ENCODE data around the gene HUS1.

DNA sequence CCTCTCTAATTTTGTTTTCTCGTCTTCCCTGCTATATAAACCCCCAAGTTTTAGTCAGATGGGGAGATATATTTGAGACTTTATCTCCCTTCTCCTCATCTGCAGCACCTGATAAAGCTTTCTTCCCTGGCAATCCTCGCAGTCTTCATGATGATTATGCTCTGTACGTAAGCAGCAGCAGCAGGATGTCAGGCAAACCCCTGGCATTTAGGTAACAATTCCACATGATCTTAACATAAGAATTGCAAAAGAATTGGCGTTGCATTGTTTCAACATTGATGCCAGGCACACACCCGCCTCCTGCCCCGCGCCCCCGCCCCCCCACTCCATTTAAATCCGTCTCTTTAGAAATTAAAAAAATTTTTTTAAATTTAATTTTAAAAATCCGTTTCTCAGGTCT, 37.3 kb downstream of the HUS1 start:
- TF ChIP-seq YY1 (tag by site-specific recombination; IDR thresholded peaks at IDR 0.05) (no peak), ZNF510 (tag by site-specific recombination; IDR thresholded peaks at IDR 0.05; ENCODE audit: insufficient replicate concordance) (no peak), ZFP3 (tag by site-specific recombination; IDR thresholded peaks at IDR 0.05; ENCODE audit: low read depth) (no peak), TCF7L2 (IDR thresholded peaks at IDR 0.05; ENCODE audit: borderline replicate concordance, low read depth, low read length) (no peak), ZNF223 (tag by site-specific recombination; IDR thresholded peaks at IDR 0.05) (no peak)
- TF ChIP-seq, protein P1, sequence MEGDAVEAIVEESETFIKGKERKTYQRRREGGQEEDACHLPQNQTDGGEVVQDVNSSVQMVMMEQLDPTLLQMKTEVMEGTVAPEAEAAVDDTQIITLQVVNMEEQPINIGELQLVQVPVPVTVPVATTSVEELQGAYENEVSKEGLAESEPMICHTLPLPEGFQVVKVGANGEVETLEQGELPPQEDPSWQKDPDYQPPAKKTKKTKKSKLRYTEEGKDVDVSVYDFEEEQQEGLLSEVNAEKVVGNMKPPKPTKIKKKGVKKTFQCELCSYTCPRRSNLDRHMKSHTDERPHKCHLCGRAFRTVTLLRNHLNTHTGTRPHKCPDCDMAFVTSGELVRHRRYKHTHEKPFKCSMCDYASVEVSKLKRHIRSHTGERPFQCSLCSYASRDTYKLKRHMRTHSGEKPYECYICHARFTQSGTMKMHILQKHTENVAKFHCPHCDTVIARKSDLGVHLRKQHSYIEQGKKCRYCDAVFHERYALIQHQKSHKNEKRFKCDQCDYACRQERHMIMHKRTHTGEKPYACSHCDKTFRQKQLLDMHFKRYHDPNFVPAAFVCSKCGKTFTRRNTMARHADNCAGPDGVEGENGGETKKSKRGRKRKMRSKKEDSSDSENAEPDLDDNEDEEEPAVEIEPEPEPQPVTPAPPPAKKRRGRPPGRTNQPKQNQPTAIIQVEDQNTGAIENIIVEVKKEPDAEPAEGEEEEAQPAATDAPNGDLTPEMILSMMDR (tag by site-specific recombination; IDR thresholded peaks at IDR 0.05) = no peak
- TF ChIP-seq, protein P2, sequence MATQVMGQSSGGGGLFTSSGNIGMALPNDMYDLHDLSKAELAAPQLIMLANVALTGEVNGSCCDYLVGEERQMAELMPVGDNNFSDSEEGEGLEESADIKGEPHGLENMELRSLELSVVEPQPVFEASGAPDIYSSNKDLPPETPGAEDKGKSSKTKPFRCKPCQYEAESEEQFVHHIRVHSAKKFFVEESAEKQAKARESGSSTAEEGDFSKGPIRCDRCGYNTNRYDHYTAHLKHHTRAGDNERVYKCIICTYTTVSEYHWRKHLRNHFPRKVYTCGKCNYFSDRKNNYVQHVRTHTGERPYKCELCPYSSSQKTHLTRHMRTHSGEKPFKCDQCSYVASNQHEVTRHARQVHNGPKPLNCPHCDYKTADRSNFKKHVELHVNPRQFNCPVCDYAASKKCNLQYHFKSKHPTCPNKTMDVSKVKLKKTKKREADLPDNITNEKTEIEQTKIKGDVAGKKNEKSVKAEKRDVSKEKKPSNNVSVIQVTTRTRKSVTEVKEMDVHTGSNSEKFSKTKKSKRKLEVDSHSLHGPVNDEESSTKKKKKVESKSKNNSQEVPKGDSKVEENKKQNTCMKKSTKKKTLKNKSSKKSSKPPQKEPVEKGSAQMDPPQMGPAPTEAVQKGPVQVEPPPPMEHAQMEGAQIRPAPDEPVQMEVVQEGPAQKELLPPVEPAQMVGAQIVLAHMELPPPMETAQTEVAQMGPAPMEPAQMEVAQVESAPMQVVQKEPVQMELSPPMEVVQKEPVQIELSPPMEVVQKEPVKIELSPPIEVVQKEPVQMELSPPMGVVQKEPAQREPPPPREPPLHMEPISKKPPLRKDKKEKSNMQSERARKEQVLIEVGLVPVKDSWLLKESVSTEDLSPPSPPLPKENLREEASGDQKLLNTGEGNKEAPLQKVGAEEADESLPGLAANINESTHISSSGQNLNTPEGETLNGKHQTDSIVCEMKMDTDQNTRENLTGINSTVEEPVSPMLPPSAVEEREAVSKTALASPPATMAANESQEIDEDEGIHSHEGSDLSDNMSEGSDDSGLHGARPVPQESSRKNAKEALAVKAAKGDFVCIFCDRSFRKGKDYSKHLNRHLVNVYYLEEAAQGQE (tag by site-specific recombination; IDR thresholded peaks at IDR 0.05) = no peak
- TF ChIP-seq, protein P3, sequence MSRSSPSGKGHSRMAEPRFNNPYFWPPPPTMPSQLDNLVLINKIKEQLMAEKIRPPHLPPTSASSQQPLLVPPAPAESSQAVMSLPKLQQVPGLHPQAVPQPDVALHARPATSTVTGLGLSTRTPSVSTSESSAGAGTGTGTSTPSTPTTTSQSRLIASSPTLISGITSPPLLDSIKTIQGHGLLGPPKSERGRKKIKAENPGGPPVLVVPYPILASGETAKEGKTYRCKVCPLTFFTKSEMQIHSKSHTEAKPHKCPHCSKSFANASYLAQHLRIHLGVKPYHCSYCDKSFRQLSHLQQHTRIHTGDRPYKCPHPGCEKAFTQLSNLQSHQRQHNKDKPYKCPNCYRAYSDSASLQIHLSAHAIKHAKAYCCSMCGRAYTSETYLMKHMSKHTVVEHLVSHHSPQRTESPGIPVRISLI (tag by site-specific recombination; IDR thresholded peaks at IDR 0.05) = no peak
